ENCODE results near the gene TPBGL. TPM values are rescaled to one million over a fixed set of nuclear protein-coding genes. Genes with fewer than 3 reads are reported as not detected.
A peak's percentile ranks its signal among the peaks of the same experiment; 100 is the strongest.

The TPBGL gene
- polyA plus RNA-seq, 1 experiment = not detected

- DNase-seq (ENCODE audit: low read depth) = no peak
- CTCF ChIA-PET = interaction anchor here (2.0 to 12.3 kb wide), 4 partner anchors 33 to 278 kb away, joined by 7 to 309 read pairs (median 58); no protein-coding TSS in a partner anchor
- peaks cover 10% of the 10 kb centered on the region for H3K27me3 ChIP-seq (ENCODE audit: control insufficient read depth, insufficient read depth, low read length)
Measured at GRCh38 chr11:75208446-75208845, 32.1 kb upstream of the TPBGL start.

GRCh38 chr11:75212411-75212810, 28.2 kb upstream of the TPBGL start:
- Histone ChIP-seq H3K27me3 (ENCODE audit: control insufficient read depth, insufficient read depth, low read length) (peaks cover 7% of the 10 kb centered on the region), H3K4me3 (ENCODE audit: low read depth, low read length) (no peak overlapping the region), H3K36me3 (ENCODE audit: control insufficient read depth, insufficient read depth, low read length) (no peaks in the 10 kb centered on the region)
- POLR2A ChIA-PET = no interaction called here
- no peak for TF ChIP-seq CTCF (IDR thresholded peaks at IDR 0.05; ENCODE audit: insufficient read depth, low read depth, low read length)
- CTCF ChIA-PET = interaction anchor here (0.8 to 3.3 kb wide), 5 partner anchors 10 to 1894 kb away, joined by 3 to 13 read pairs (median 4); no protein-coding TSS in a partner anchor
- no peak for DNase-seq (ENCODE audit: low read depth)

More at GRCh38 chr11:75208446-75208845, 32.1 kb upstream of the TPBGL start:
- Histone ChIP-seq H3K4me3 (ENCODE audit: low read depth, low read length) (no peak overlapping the region), H3K36me3 (ENCODE audit: control insufficient read depth, insufficient read depth, low read length) (no peaks in the 10 kb centered on the region)
- POLR2A ChIA-PET = no interaction called here
- TF ChIP-seq CTCF (IDR thresholded peaks at IDR 0.05; ENCODE audit: insufficient read depth, low read depth, low read length) = no peak

- no peaks in the 10 kb centered on the region for H3K36me3 ChIP-seq (ENCODE audit: control insufficient read depth, insufficient read depth, low read length)
- no peak overlapping the region for H3K4me3 ChIP-seq (ENCODE audit: low read depth, low read length)
- ChIA-PET POLR2A (no interaction called here), CTCF (interaction anchor here (0.8 to 3.2 kb wide), 11 partner anchors 9 to 183 kb away, joined by 3 to 19 read pairs (median 4); no protein-coding TSS in a partner anchor)
- peak; percentile 51 for TF ChIP-seq CTCF (IDR thresholded peaks at IDR 0.05; ENCODE audit: insufficient read depth, low read depth, low read length)
- peaks cover 3% of the 10 kb centered on the region for H3K27me3 ChIP-seq (ENCODE audit: control insufficient read depth, insufficient read depth, low read length)
- DNase-seq (ENCODE audit: low read depth) = no peak
Measured at GRCh38 chr11:75214411-75214821, 26.2 kb upstream of the TPBGL start.

GRCh38 chr11:75214843-75215242, 25.7 kb upstream of the TPBGL start:
- CTCF ChIA-PET = interaction anchor here (0.8 to 3.2 kb wide), 11 partner anchors 10 to 184 kb away, joined by 3 to 19 read pairs (median 4); no protein-coding TSS in a partner anchor

GRCh38 chr11:75219869-75220268, 20.7 kb upstream of the TPBGL start:
- no peak for DNase-seq (ENCODE audit: low read depth)
- Histone ChIP-seq H3K36me3 (ENCODE audit: control insufficient read depth, insufficient read depth, low read length) (no peaks in the 10 kb centered on the region), H3K27me3 (ENCODE audit: control insufficient read depth, insufficient read depth, low read length) (peaks cover 4% of the 10 kb centered on the region; the same call in 1 of the 2 replicates), H3K4me3 (ENCODE audit: low read depth, low read length) (no peak overlapping the region)
- no peak for TF ChIP-seq CTCF (IDR thresholded peaks at IDR 0.05; ENCODE audit: insufficient read depth, low read depth, low read length)
- ChIA-PET POLR2A (no interaction called here), CTCF (interaction anchor here (1.0 to 3.3 kb wide), 3 partner anchors 15 to 79 kb away, joined by 3 to 9 read pairs (median 7); no protein-coding TSS in a partner anchor)

More at GRCh38 chr11:75214843-75215242, 25.7 kb upstream of the TPBGL start:
- Histone ChIP-seq H3K27me3 (ENCODE audit: control insufficient read depth, insufficient read depth, low read length) (no peaks in the 10 kb centered on the region; the same call in 1 of the 2 replicates), H3K4me3 (ENCODE audit: low read depth, low read length) (no peak overlapping the region), H3K36me3 (ENCODE audit: control insufficient read depth, insufficient read depth, low read length) (no peaks in the 10 kb centered on the region)
- no peak for TF ChIP-seq CTCF (IDR thresholded peaks at IDR 0.05; ENCODE audit: insufficient read depth, low read depth, low read length)
- POLR2A ChIA-PET = no interaction called here
- DNase-seq (ENCODE audit: low read depth) = no peak
